HFFc6 (cell line): ENCODE data around the gene LAG3. TPM values are rescaled to one million over a fixed set of nuclear protein-coding genes. Genes with fewer than 3 reads are reported as not detected.

Experiments
- DNase-seq: peaks from one replicate; pipeline ENCODE4 v3.0.0-alpha.2; 2018
- H3K27ac Mint-ChIP-seq: 2 replicates; pipeline ENCODE4 v1.8.0; 2020; ENCODE audit warnings: mild to moderate bottlenecking, mixed read lengths
- H3K27me3 Mint-ChIP-seq: 2 replicates; pipeline ENCODE4 v1.8.0; 2021; ENCODE audit warnings: mild to moderate bottlenecking, moderate library complexity, mixed read lengths; ENCODE audit not compliant: insufficient read depth
- H3K36me3 Mint-ChIP-seq: 2 replicates; pipeline ENCODE4 v1.8.0; 2021; ENCODE audit warnings: low read depth, mixed read lengths
- H3K4me1 Mint-ChIP-seq: 2 replicates; pipeline ENCODE4 v1.8.0; 2020; ENCODE audit warnings: low read depth, mixed read lengths
- H3K4me3 Mint-ChIP-seq: 2 replicates; pipeline ENCODE4 v1.8.0; 2020; ENCODE audit warnings: mild to moderate bottlenecking, moderate library complexity, mixed read lengths
- H3K9me3 Mint-ChIP-seq: 2 replicates; pipeline ENCODE4 v1.8.0; 2020; ENCODE audit warnings: mild to moderate bottlenecking, mixed read lengths
- CTCF ChIP-seq: fragments of 200-600 bp; sonication (generic); IDR thresholded peaks from 2 replicates; pipeline ENCODE4 v1.5.0; 2021; ENCODE audit warnings: antibody characterized with exemption, mild to moderate bottlenecking
- total RNA-seq, 6 experiments: library from RNA; stranded (reverse); fragmentation: NEBNext Ultra II Directional; extraction: Animal tissue kit (Norgen Biotek cat#: 25700); gene quantifications; 2 replicates in 1 of 6; 3 replicates in 5 of 6; pipeline ENCODE4 v1.2.3, GENCODE V29; 2021

Gene LAG3
- total RNA-seq, 6 experiments from 2014 or later: 0.15 to 0.64 (median 0.50) TPM

GRCh38 chr12:6768437-6768914, 3.8 kb upstream of the LAG3 start:
- DNase-seq: no peak
- Mint-ChIP-seq H3K36me3 (peaks cover 5% of the 10 kb centered on the region), H3K27me3 (peaks cover 4% of the 10 kb centered on the region; the same call in 1 of the 2 replicates), H3K27ac (peak overlapping the region; percentile 82), H3K4me1 (peaks cover 54% of the 10 kb centered on the region), H3K9me3 (no peaks in the 10 kb centered on the region), H3K4me3 (peak overlapping the region; percentile 93)
- TF ChIP-seq CTCF: no peak

- no peak for TF ChIP-seq CTCF
- Mint-ChIP-seq H3K27ac (peak overlapping the region; percentile 82), H3K4me1 (peaks cover 49% of the 10 kb centered on the region), H3K4me3 (peak overlapping the region; percentile 93), H3K9me3 (no peaks in the 10 kb centered on the region), H3K27me3 (peaks cover 4% of the 10 kb centered on the region; the same call in 1 of the 2 replicates), H3K36me3 (peaks cover 5% of the 10 kb centered on the region)
- DNase-seq: no peak
Observed at GRCh38 chr12:6768990-6769389, 3.3 kb upstream of the LAG3 start.

GRCh38 chr12:6769666-6770065, 2.7 kb upstream of the LAG3 start:
- peaks cover 42% of the 10 kb centered on the region for H3K4me1 Mint-ChIP-seq
- DNase-seq: no peak
- H3K36me3 Mint-ChIP-seq: peaks cover 5% of the 10 kb centered on the region
- TF ChIP-seq CTCF: no peak
- H3K4me3 Mint-ChIP-seq: no peak overlapping the region
- no peak overlapping the region for H3K27ac Mint-ChIP-seq
- H3K9me3 Mint-ChIP-seq: no peaks in the 10 kb centered on the region
- peaks cover 4% of the 10 kb centered on the region; the same call in 1 of the 2 replicates for H3K27me3 Mint-ChIP-seq

GRCh38 chr12:6770094-6770493, 2.2 kb upstream of the LAG3 start:
- Mint-ChIP-seq H3K4me3 (no peak overlapping the region), H3K27ac (no peak overlapping the region), H3K9me3 (no peaks in the 10 kb centered on the region), H3K4me1 (peaks cover 38% of the 10 kb centered on the region), H3K27me3 (peaks cover 8% of the 10 kb centered on the region; the same call in 1 of the 2 replicates), H3K36me3 (peaks cover 5% of the 10 kb centered on the region)
- DNase-seq: no peak
- TF ChIP-seq CTCF: no peak

GRCh38 chr12:6770600-6770999, 1.7 kb upstream of the LAG3 start:
- peaks cover 32% of the 10 kb centered on the region for H3K4me1 Mint-ChIP-seq
- no peak overlapping the region for H3K4me3 Mint-ChIP-seq
- H3K27me3 Mint-ChIP-seq: peaks cover 9% of the 10 kb centered on the region; the same call in 1 of the 2 replicates
- no peak for DNase-seq
- no peaks in the 10 kb centered on the region for H3K9me3 Mint-ChIP-seq
- no peak overlapping the region; the same call in 1 of the 2 replicates for H3K27ac Mint-ChIP-seq
- TF ChIP-seq CTCF: no peak
- peaks cover 5% of the 10 kb centered on the region for H3K36me3 Mint-ChIP-seq
